HL-60 (cell line): ENCODE results near the gene DNAJB5.
"Not testable (repeated sequence)": the region's sequence is repeated elsewhere in the genome, so short reads cannot be mapped to it uniquely, and the experiment has no call there.

Experiments
- DNase-seq, 2 experiments: peaks; one replicate each; pipeline ENCODE4 v3.0.0-alpha.2; 2010 to 2020; ENCODE audit warnings: low read depth in 1 of 2, low spot score in 1 of 2
- H3K27ac ChIP-seq: fragments of 250-450 bp; sonication (Bioruptor Pico); replicated peaks from 2 replicates; pipeline ENCODE4 v1.5.1; 2020; ENCODE audit warnings: mild to moderate bottlenecking, moderate library complexity
- H3K27me3 ChIP-seq: fragments of 250-450 bp; sonication (Bioruptor Pico); 2 replicates; pipeline ENCODE4 v1.5.1; 2021; ENCODE audit warnings: mild to moderate bottlenecking, moderate library complexity; ENCODE audit not compliant: insufficient read depth, poor library complexity, severe bottlenecking
- H3K4me3 ChIP-seq: replicated peaks from 2 replicates; pipeline ENCODE4 v1.5.1; 2011; ENCODE audit warnings: mild to moderate bottlenecking, control low read depth, low read length; ENCODE audit not compliant: insufficient read depth
- CTCF ChIP-seq: IDR thresholded peaks from one replicate; pipeline ENCODE4 v1.5.1; 2011; ENCODE audit warnings: low read length, control low read depth, inconsistent platforms; ENCODE audit not compliant: insufficient read depth
- GABPA ChIP-seq: IDR thresholded peaks from 2 replicates; pipeline ENCODE4 v1.6.1; 2012; ENCODE audit warnings: low read depth
- POLR2AphosphoS5 ChIP-seq: IDR thresholded peaks from 2 replicates; pipeline ENCODE4 v1.6.1; 2012; ENCODE audit warnings: low read depth
- REST ChIP-seq: IDR thresholded peaks from 2 replicates; pipeline ENCODE4 v1.6.1; 2012; ENCODE audit warnings: low read depth; ENCODE audit not compliant: insufficient replicate concordance
- SPI1 ChIP-seq: IDR thresholded peaks from 2 replicates; pipeline ENCODE4 v1.6.1; 2012; ENCODE audit warnings: low read depth, mild to moderate bottlenecking, borderline replicate concordance

DNAJB5 gene

GRCh38 chr9:35001803-35002502 lies 12.4 kb downstream of the DNAJB5 start:
- no peak for DNase-seq
- H3K4me3 ChIP-seq: no peak overlapping the region
- H3K27ac ChIP-seq: no peak overlapping the region
- TF ChIP-seq GABPA: no peak
- TF ChIP-seq SPI1: no peak
- TF ChIP-seq REST: no peak
- TF ChIP-seq POLR2AphosphoS5: no peak
- TF ChIP-seq CTCF: no peak
- no peaks in the 10 kb centered on the region for H3K27me3 ChIP-seq

GRCh38 chr9:35002623-35003022 lies 13.1 kb downstream of the DNAJB5 start:
- H3K27ac ChIP-seq: no peak overlapping the region
- H3K4me3 ChIP-seq: no peak overlapping the region
- TF ChIP-seq POLR2AphosphoS5 (no peak), REST (no peak), CTCF (no peak), SPI1 (no peak), GABPA (no peak)
- DNase-seq: no peak
- no peaks in the 10 kb centered on the region for H3K27me3 ChIP-seq

- H3K4me3 ChIP-seq, DNase-seq, H3K27ac ChIP-seq, H3K27me3 ChIP-seq: not testable (repeated sequence)
Observed at GRCh38 chr9:35004299-35004698, 14.8 kb downstream of the DNAJB5 start.

- H3K4me3 ChIP-seq: no peak overlapping the region
- H3K27ac ChIP-seq: no peak overlapping the region
- no peaks in the 10 kb centered on the region for H3K27me3 ChIP-seq
- DNase-seq: no peak
- TF ChIP-seq POLR2AphosphoS5 (no peak), GABPA (no peak), CTCF (no peak), REST (no peak), SPI1 (no peak)
Observed at GRCh38 chr9:35010351-35010958, 20.9 kb downstream of the DNAJB5 start.
